HT-29 (cell line): Measurements from ENCODE around the gene SLC25A6. TPM values are rescaled to one million over a fixed set of nuclear protein-coding genes. Genes with fewer than 3 reads are reported as not detected.
"Not testable (repeated sequence)": the region's sequence is repeated elsewhere in the genome, so short reads cannot be mapped to it uniquely, and the experiment has no call there.

Experiments
- DNase-seq: peaks from one replicate; pipeline ENCODE4 v3.0.0-alpha.2; 2015; ENCODE audit warnings: low spot score
- total RNA-seq: library from RNA; depleted of rRNA; stranded (reverse); fragments of >200 nt; shearing (Covaris generic); gene quantifications from 2 replicates; pipeline ENCODE4 v1.2.3, GENCODE V29; 2014; rRNA removed

Gene SLC25A6
- total RNA-seq, result 299 and 300 TPM in 2 replicates

- peak; percentile 90 for DNase-seq
These were observed at the start of gene SLC25A6 for GRCh38 chrX:1391707-1392375. SLC25A6 (minus strand) TSS chrX:1392113; CDS start chrX:1392009, 104 bp downstream.

- DNase-seq, result no peak
These were observed 48.6 kb upstream of the SLC25A6 start for GRCh38 chrX:1440506-1440905.

- no peak for DNase-seq
These were observed 43.5 kb upstream of the SLC25A6 start for GRCh38 chrX:1435241-1435895.

GRCh38 chrX:1434871-1435240 lies 42.9 kb upstream of the SLC25A6 start:
- DNase-seq, result no peak

- DNase-seq, result no peak
These were observed 41.9 kb upstream of the SLC25A6 start for GRCh38 chrX:1433646-1434357.

- DNase-seq, result no peak
These were observed 38.5 kb upstream of the SLC25A6 start for GRCh38 chrX:1430451-1430850.

- no peak for DNase-seq
These were observed 35.8 kb upstream of the SLC25A6 start for GRCh38 chrX:1427756-1428155.

- not testable (repeated sequence) for DNase-seq
These were observed 34.4 kb upstream of the SLC25A6 start for GRCh38 chrX:1426321-1426720.

GRCh38 chrX:1425381-1425780 lies 33.5 kb upstream of the SLC25A6 start:
- no peak for DNase-seq

GRCh38 chrX:1424147-1424851 lies 32.4 kb upstream of the SLC25A6 start:
- no peak for DNase-seq

- no peak for DNase-seq
These were observed 31.3 kb upstream of the SLC25A6 start for GRCh38 chrX:1423215-1423614.

GRCh38 chrX:1422135-1422465 lies 30.2 kb upstream of the SLC25A6 start:
- no peak for DNase-seq

- DNase-seq, result no peak
These were observed 29.7 kb upstream of the SLC25A6 start for GRCh38 chrX:1421433-1422134.

- DNase-seq, result no peak
These were observed 28.5 kb upstream of the SLC25A6 start for GRCh38 chrX:1420371-1420770.

- no peak for DNase-seq
These were observed 27.8 kb upstream of the SLC25A6 start for GRCh38 chrX:1419545-1420355.

GRCh38 chrX:1418901-1419544 lies 27.1 kb upstream of the SLC25A6 start:
- no peak for DNase-seq

GRCh38 chrX:1417921-1418771 lies 26.2 kb upstream of the SLC25A6 start:
- DNase-seq, result peak; percentile 28

GRCh38 chrX:1416965-1417760 lies 25.2 kb upstream of the SLC25A6 start:
- DNase-seq, result no peak
